H9 (cell line): Measurements from ENCODE around the gene CYP27A1. TPM values are rescaled to one million over a fixed set of nuclear protein-coding genes. Genes with fewer than 3 reads are reported as not detected.

Source experiments
- DNase-seq: peaks from one replicate; pipeline ENCODE4 v3.0.0-alpha.2; 2017
- H2AFZ ChIP-seq: one replicate; pipeline ENCODE4 v1.6.1; 2013; ENCODE audit warnings: mild to moderate bottlenecking, low read length, control low read depth, moderate library complexity
- H2AK5ac ChIP-seq: 2 replicates; pipeline ENCODE4 v1.6.1; 2013; ENCODE audit warnings: low read length, control low read depth, mixed read lengths; ENCODE audit not compliant: insufficient read length
- H2BK120ac ChIP-seq: one replicate; pipeline ENCODE4 v1.6.1; 2013; ENCODE audit warnings: low read depth, mild to moderate bottlenecking, low read length, control low read depth, inconsistent platforms; ENCODE audit not compliant: poor library complexity, severe bottlenecking
- H2BK12ac ChIP-seq: 2 replicates; pipeline ENCODE4 v1.6.1; 2013; ENCODE audit warnings: low read length, control low read depth, mixed read lengths, low read depth; ENCODE audit not compliant: insufficient read length
- H2BK15ac ChIP-seq: 2 replicates; pipeline ENCODE4 v1.6.1; 2013; ENCODE audit warnings: low read depth, low read length, control low read depth
- H2BK20ac ChIP-seq: one replicate; pipeline ENCODE4 v1.6.1; 2013; ENCODE audit warnings: low read depth, mild to moderate bottlenecking, low read length, control low read depth, inconsistent platforms; ENCODE audit not compliant: poor library complexity, severe bottlenecking
- H2BK5ac ChIP-seq: 2 replicates; pipeline ENCODE4 v1.6.1; 2013; ENCODE audit warnings: low read length, control low read depth, mixed read lengths; ENCODE audit not compliant: insufficient read length
- H3K14ac ChIP-seq: 2 replicates; pipeline ENCODE4 v1.6.1; 2013; ENCODE audit warnings: low read length, control low read depth; ENCODE audit not compliant: insufficient read depth
- H3K18ac ChIP-seq: 2 replicates; pipeline ENCODE4 v1.6.1; 2013; ENCODE audit warnings: low read depth, mild to moderate bottlenecking, mixed read lengths, low read length, control low read depth; ENCODE audit not compliant: insufficient read length
- H3K23ac ChIP-seq: 2 replicates; pipeline ENCODE4 v1.6.1; 2013; ENCODE audit warnings: low read length, control low read depth, mixed read lengths, low read depth; ENCODE audit not compliant: insufficient read length
- H3K23me2 ChIP-seq: 2 replicates; pipeline ENCODE4 v1.6.1; 2013; ENCODE audit warnings: low read depth, mild to moderate bottlenecking, mixed read lengths, low read length, control low read depth; ENCODE audit not compliant: insufficient read length, poor library complexity, severe bottlenecking
- H3K27ac ChIP-seq: 2 replicates; pipeline ENCODE4 v1.5.1; 2013; ENCODE audit warnings: low read length, control low read depth, mixed read lengths, low read depth; ENCODE audit not compliant: insufficient read length
- H3K27me3 ChIP-seq: 2 replicates; pipeline ENCODE4 v1.6.1; 2013; ENCODE audit warnings: low read length, control low read depth, inconsistent platforms; ENCODE audit not compliant: insufficient read depth
- H3K4ac ChIP-seq: 2 replicates; pipeline ENCODE4 v1.6.1; 2013; ENCODE audit warnings: low read depth, mild to moderate bottlenecking, control low read depth, inconsistent platforms, low read length, moderate library complexity
- H3K4me1 ChIP-seq: 2 replicates; pipeline ENCODE4 v1.6.1; 2013; ENCODE audit warnings: low read length, control low read depth, inconsistent platforms; ENCODE audit not compliant: insufficient read depth
- H3K4me2 ChIP-seq: 2 replicates; pipeline ENCODE4 v1.6.1; 2013; ENCODE audit warnings: low read length, control low read depth, mixed read lengths; ENCODE audit not compliant: insufficient read length, insufficient read depth
- H3K56ac ChIP-seq: 2 replicates; pipeline ENCODE4 v1.6.1; 2013; ENCODE audit warnings: low read depth, mild to moderate bottlenecking, mixed read lengths, low read length, control low read depth; ENCODE audit not compliant: insufficient read length
- H3K79me1 ChIP-seq: 2 replicates; pipeline ENCODE4 v1.6.1; 2013; ENCODE audit warnings: low read depth, mild to moderate bottlenecking, moderate library complexity, low read length, control low read depth, inconsistent platforms; ENCODE audit not compliant: insufficient read depth, poor library complexity, severe bottlenecking
- H3K79me2 ChIP-seq: 2 replicates; pipeline ENCODE4 v1.6.1; 2013; ENCODE audit warnings: low read length, control low read depth, inconsistent platforms; ENCODE audit not compliant: insufficient read depth
- H3K9ac ChIP-seq: 2 replicates; pipeline ENCODE4 v1.6.1; 2013; ENCODE audit warnings: low read length, control low read depth, mixed read lengths; ENCODE audit not compliant: insufficient read length; ENCODE audit errors: extremely low read depth
- H3K9me3 ChIP-seq: one replicate; pipeline ENCODE4 v1.6.1; 2013; ENCODE audit warnings: low read depth, low read length, inconsistent platforms; ENCODE audit not compliant: control insufficient read depth
- H3T11ph ChIP-seq: one replicate; pipeline ENCODE4 v1.6.1; 2013; ENCODE audit warnings: mild to moderate bottlenecking, low read length, control low read depth, inconsistent platforms
- H4K20me1 ChIP-seq: one replicate; pipeline ENCODE4 v1.6.1; 2013; ENCODE audit not compliant: control insufficient read depth, insufficient read length, insufficient read depth
- H4K5ac ChIP-seq: 2 replicates; pipeline ENCODE4 v1.6.1; 2013; ENCODE audit warnings: low read depth, mild to moderate bottlenecking, mixed read lengths, low read length, control low read depth; ENCODE audit not compliant: insufficient read length
- H4K8ac ChIP-seq: replicated peaks from 2 replicates; pipeline ENCODE4 v1.6.1; 2013; ENCODE audit warnings: low read length, control low read depth, mixed read lengths, low read depth; ENCODE audit not compliant: insufficient read length
- H4K91ac ChIP-seq: 2 replicates; pipeline ENCODE4 v1.6.1; 2013; ENCODE audit warnings: low read depth, mild to moderate bottlenecking, moderate library complexity, mixed read lengths, low read length, control low read depth; ENCODE audit not compliant: insufficient read length
- H3K27ac Mint-ChIP-seq, 3 experiments: 2 replicates in 2 of 3; 3 replicates in 1 of 3; pipeline ENCODE4 v1.8.0; 2020 to 2021; ENCODE audit warnings: mixed read lengths in 3 of 3, mild to moderate bottlenecking in 1 of 3, moderate library complexity in 1 of 3
- H3K27me3 Mint-ChIP-seq: 2 replicates; pipeline ENCODE4 v1.8.0; 2021; ENCODE audit warnings: low read depth, mild to moderate bottlenecking, moderate library complexity, mixed read lengths
- H3K36me3 Mint-ChIP-seq, 3 experiments: 2 replicates in 2 of 3; 3 replicates in 1 of 3; pipeline ENCODE4 v1.8.0; 2020 to 2021; ENCODE audit warnings: low read depth in 3 of 3, mixed read lengths in 3 of 3; ENCODE audit not compliant: insufficient read depth in 1 of 3
- H3K4me1 Mint-ChIP-seq, 2 experiments: 2 replicates each; pipeline ENCODE4 v1.8.0; 2020; ENCODE audit warnings: mixed read lengths in 2 of 2
- H3K4me3 Mint-ChIP-seq, 2 experiments: 2 replicates in 1 of 2; 3 replicates in 1 of 2; pipeline ENCODE4 v1.8.0; 2020 to 2021; ENCODE audit warnings: mild to moderate bottlenecking in 2 of 2, mixed read lengths in 2 of 2, moderate library complexity in 1 of 2
- H3K9me3 Mint-ChIP-seq, 2 experiments: 2 replicates in 1 of 2; 3 replicates in 1 of 2; pipeline ENCODE4 v1.8.0; 2020; ENCODE audit warnings: mild to moderate bottlenecking in 2 of 2, mixed read lengths in 2 of 2, moderate library complexity in 1 of 2
- WGBS: extraction: QIAGEN DNeasy Blood & Tissue Kit; methylation state at CpG from one replicate; pipeline ENCODE4 v1.1.7; 2013; ENCODE audit warnings: missing lambda C conversion rate, low lambda C conversion rate, mixed read lengths; ENCODE audit not compliant: insufficient read length; ENCODE audit errors: extremely low coverage; 5-methylcytosine and 5-hydroxymethylcytosine counted together
- total RNA-seq: library from RNA; stranded (reverse); gene quantifications from 2 replicates; pipeline ENCODE4 v1.2.1, GENCODE V29; 2021
- TF ChIP-seq, protein P1 (sequence below): fragments of 200-600 bp; sonication (generic); conservative IDR thresholded peaks from 3 replicates; pipeline ENCODE4 v1.8.0; 2021; ENCODE audit warnings: antibody characterized with exemption, mild to moderate bottlenecking

Gene CYP27A1
- total RNA-seq, 1 experiment from 2014 or later = 3.1 TPM

DNA sequence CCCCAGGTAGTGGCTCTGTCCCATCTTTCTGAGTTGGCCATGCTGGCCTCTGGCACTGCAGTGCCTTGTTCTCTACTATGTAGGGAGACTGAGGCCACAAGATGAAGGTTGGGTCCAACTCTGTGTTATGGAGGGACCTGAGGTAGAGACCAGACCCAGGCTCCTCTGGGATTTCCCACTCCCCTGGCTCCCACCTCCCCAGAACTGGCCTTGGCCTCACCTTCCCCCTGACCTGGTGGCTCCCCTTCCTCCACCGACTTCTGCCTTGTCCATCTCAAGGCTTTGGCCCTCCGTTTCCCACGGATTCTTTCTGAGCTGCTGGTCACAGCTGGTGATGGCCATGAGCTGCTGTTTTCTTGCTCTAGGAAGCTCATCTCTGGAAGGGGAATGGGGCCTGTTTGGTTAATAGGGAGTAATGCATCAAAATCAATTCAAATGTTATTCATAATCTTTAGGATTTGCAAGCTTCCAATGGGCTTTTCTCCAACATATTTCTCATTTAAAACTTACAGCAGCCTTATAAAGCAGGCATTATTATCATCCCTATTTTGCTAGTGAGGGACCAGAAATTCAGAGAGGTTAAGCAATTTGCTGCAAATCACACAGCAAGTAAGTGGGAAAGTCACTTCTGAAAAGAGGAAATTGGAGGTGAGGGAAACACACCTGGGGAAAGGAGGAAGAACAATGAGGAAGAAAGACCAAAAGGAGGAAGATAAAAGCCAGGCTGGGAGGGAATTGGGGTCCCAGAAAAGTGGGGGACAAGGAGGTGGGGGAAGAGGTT, 48.8 kb downstream of the CYP27A1 start:
- H3K9ac ChIP-seq = no peak overlapping the region
- H4K20me1 ChIP-seq = no peaks in the 10 kb centered on the region
- H3K23ac ChIP-seq = no peak overlapping the region
- no peak overlapping the region for H2AFZ ChIP-seq
- H3K56ac ChIP-seq = no peak overlapping the region
- no peaks in the 10 kb centered on the region for H3K27me3 ChIP-seq
- Mint-ChIP-seq H3K4me1 (peaks cover 3 to 7% of the 10 kb centered on the region in 2 experiments; a peak in 1 of 4 replicates), H3K4me3 (no peak overlapping the region), H3K27me3 (peaks cover 25% of the 10 kb centered on the region), H3K36me3 (no peaks in the 10 kb centered on the region; a peak in 1 of 7 replicates), H3K9me3 (no peaks in the 10 kb centered on the region), H3K27ac (no peak overlapping the region)
- H2BK120ac ChIP-seq = no peak overlapping the region
- no peaks in the 10 kb centered on the region for H3K23me2 ChIP-seq
- H4K91ac ChIP-seq = no peak overlapping the region
- H2BK15ac ChIP-seq = no peak overlapping the region
- H2BK12ac ChIP-seq = no peak overlapping the region
- H3K79me1 ChIP-seq = no peaks in the 10 kb centered on the region
- no peak overlapping the region for H3K27ac ChIP-seq
- H2BK5ac ChIP-seq = no peak overlapping the region
- no peak overlapping the region for H4K8ac ChIP-seq
- H3K4me1 ChIP-seq = no peaks in the 10 kb centered on the region
- H3K4ac ChIP-seq = no peak overlapping the region
- no CpG with 5 or more reads among the region's 3 CpGs for WGBS
- H2AK5ac ChIP-seq = no peak overlapping the region
- H3K79me2 ChIP-seq = no peaks in the 10 kb centered on the region
- no peak overlapping the region for H3K14ac ChIP-seq
- H3K9me3 ChIP-seq = no peaks in the 10 kb centered on the region
- no peak overlapping the region for H3K18ac ChIP-seq
- no peak overlapping the region for H3T11ph ChIP-seq
- H4K5ac ChIP-seq = no peak overlapping the region
- no peak for DNase-seq
- TF ChIP-seq, protein P1, sequence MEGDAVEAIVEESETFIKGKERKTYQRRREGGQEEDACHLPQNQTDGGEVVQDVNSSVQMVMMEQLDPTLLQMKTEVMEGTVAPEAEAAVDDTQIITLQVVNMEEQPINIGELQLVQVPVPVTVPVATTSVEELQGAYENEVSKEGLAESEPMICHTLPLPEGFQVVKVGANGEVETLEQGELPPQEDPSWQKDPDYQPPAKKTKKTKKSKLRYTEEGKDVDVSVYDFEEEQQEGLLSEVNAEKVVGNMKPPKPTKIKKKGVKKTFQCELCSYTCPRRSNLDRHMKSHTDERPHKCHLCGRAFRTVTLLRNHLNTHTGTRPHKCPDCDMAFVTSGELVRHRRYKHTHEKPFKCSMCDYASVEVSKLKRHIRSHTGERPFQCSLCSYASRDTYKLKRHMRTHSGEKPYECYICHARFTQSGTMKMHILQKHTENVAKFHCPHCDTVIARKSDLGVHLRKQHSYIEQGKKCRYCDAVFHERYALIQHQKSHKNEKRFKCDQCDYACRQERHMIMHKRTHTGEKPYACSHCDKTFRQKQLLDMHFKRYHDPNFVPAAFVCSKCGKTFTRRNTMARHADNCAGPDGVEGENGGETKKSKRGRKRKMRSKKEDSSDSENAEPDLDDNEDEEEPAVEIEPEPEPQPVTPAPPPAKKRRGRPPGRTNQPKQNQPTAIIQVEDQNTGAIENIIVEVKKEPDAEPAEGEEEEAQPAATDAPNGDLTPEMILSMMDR = no peak
- H3K4me2 ChIP-seq = no peak overlapping the region
- no peak overlapping the region for H2BK20ac ChIP-seq
